AG10803 (cell line): Measurements from ENCODE around the gene ENO3.

Experiments used
- DNase-seq: peaks from one replicate; pipeline ENCODE4 v3.0.0; 2010; ENCODE audit warnings: low read depth
- H3K4me3 ChIP-seq: 2 replicates; pipeline ENCODE4 v1.5.1; 2011; ENCODE audit warnings: mild to moderate bottlenecking, low read length, control low read depth
- CTCF ChIP-seq: conservative IDR thresholded peaks from 2 replicates; pipeline ENCODE4 v1.5.1; 2011; ENCODE audit warnings: mild to moderate bottlenecking, low read length, control low read depth, inconsistent platforms

Gene ENO3

GRCh38 chr17:5003214-5003867 lies 52.4 kb downstream of the ENO3 start:
- no peak for DNase-seq
- TF ChIP-seq CTCF, result no peak
- no peak overlapping the region for H3K4me3 ChIP-seq
